Skeletal muscle tissue (tissue), 4 donors: Measurements from ENCODE around the gene CORO2A. TPM values are rescaled to one million over a fixed set of nuclear protein-coding genes. Genes with fewer than 3 reads are reported as not detected.
"Not testable (repeated sequence)": the region's sequence is repeated elsewhere in the genome, so short reads cannot be mapped to it uniquely, and the experiment has no call there.

ENCODE experiments used
- H3K27ac ChIP-seq: one replicate; pipeline ENCODE4 v1.7.0; 2013; ENCODE audit warnings: mild to moderate bottlenecking, low read depth, low read length, inconsistent platforms
- H3K27me3 ChIP-seq, 3 donors: one replicate each; pipeline ENCODE4 v1.7.0; 2013; ENCODE audit warnings: low read length in 3 of 3; ENCODE audit not compliant: control insufficient read depth in 3 of 3, insufficient read depth in 3 of 3
- H3K36me3 ChIP-seq, 3 donors: one replicate each; pipeline ENCODE4 v1.7.0; 2013; ENCODE audit warnings: low read length in 3 of 3; ENCODE audit not compliant: control insufficient read depth in 3 of 3, insufficient read depth in 3 of 3
- H3K4me1 ChIP-seq, 3 donors: one replicate each; pipeline ENCODE4 v1.7.0; 2013; ENCODE audit warnings: low read length in 3 of 3, mild to moderate bottlenecking in 3 of 3; ENCODE audit not compliant: control insufficient read depth in 3 of 3, insufficient read depth in 3 of 3
- H3K4me3 ChIP-seq, 3 donors: one replicate each; pipeline ENCODE4 v1.7.0; 2013; ENCODE audit warnings: low read length in 3 of 3
- H3K9ac ChIP-seq, 3 donors: one replicate each; pipeline ENCODE4 v1.7.0; 2013; ENCODE audit warnings: low read length in 3 of 3, mild to moderate bottlenecking in 3 of 3, moderate library complexity in 2 of 3, low read depth in 1 of 3
- H3K9me3 ChIP-seq, 3 donors: one replicate each; pipeline ENCODE4 v1.7.0; 2013; ENCODE audit warnings: low read length in 3 of 3; ENCODE audit not compliant: control insufficient read depth in 3 of 3
- total RNA-seq: library from RNA; depleted of rRNA; stranded (reverse); fragments of >200 nt; gene quantifications from one replicate; pipeline ENCODE4 v1.2.3, GENCODE V29; 2014
- donor health status: Osteomylitis.

CORO2A gene
- total RNA-seq, 1 donor from 2014 or later = under 0.01 TPM

DNA sequence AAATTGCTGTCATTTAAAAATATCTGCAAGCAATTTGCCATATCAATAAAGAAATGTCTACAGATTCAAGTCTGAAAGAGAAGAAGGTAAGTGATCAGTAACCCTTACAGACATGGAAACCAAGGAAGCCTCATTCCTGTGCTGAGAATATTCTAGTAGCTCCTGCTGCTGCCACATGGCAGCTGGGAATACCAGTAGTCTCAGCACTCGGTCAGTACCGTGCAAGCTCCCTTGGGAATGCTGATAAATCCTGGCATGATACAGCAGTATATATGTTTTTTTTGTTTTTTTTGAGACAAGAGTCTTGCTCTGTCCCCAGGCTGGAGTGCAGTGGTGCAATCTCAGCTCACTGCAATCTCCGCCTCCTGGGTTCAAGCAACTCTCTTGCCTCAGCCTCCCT lies 108.0 kb downstream of the CORO2A start:
- H3K27me3 ChIP-seq = peaks cover 4 to 17% (median 7%) of the 10 kb centered on the region in 3 donors
- H3K9ac ChIP-seq = no peak overlapping the region
- peaks cover 0 to 15% (median 7%) of the 10 kb centered on the region in 3 donors for H3K4me1 ChIP-seq
- no peak overlapping the region for H3K27ac ChIP-seq
- H3K4me3 ChIP-seq = no peak overlapping the region
- peaks cover 5 to 18% (median 15%) of the 10 kb centered on the region in 3 donors for H3K36me3 ChIP-seq
- H3K9me3 ChIP-seq = no peaks in the 10 kb centered on the region

DNA sequence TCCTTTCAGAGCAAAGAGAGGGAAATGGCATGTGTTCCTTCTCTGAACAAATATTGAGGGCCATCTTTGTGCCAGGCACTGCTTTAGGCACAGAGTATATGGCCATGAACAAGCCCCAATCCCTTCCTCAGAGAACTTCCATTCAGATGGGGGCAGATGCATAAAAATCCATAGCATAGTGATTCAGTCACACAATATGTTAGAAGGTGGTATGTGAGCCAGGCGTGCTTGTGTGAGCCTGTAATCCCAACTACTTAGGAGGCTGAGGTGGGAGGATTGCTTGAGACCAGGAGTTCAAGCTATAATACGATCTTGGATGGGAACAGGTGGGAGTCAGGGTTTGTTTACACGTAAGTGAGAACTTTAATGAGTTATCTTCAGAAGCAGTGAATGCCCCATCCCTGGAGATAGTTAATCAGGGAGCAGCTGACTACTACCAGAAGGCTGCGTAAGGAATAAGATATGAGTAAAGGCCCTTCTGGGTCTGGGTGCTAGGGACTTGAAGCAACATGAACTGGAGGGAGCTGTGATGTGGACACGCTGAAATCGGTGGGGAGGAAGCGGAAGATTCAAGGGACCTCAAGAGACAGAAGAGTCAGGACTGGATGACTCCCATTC lies 108.8 kb downstream of the CORO2A start:
- H3K27me3 ChIP-seq = peaks cover 3 to 14% (median 7%) of the 10 kb centered on the region in 3 donors
- peaks cover 5 to 18% (median 15%) of the 10 kb centered on the region in 3 donors for H3K36me3 ChIP-seq
- no peaks in the 10 kb centered on the region for H3K9me3 ChIP-seq
- no peak overlapping the region for H3K27ac ChIP-seq
- no peak overlapping the region for H3K4me3 ChIP-seq
- H3K4me1 ChIP-seq = peaks cover 0 to 15% (median 7%) of the 10 kb centered on the region in 3 donors
- H3K9ac ChIP-seq = no peak overlapping the region

DNA sequence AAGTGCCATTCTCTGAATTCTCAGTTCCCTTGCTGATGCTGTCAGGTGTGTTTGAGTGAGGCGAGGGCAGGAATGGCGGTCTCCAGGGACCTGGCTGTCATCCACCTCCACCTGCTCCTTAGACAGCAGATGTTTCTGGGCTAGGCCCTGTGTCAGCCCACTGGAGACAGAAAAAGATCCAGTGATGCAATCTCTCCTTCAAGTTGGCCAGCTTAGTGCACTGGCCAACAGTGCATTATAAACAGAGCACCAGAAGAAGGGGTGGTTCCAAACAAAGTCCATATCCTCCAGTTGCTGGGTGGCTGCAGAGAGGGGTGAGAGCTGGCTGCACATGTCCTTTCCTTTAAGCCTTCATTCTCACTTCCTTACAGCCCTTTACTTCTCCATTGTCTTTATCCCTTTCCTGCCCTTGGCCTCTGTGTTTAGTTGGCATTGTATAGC lies 109.4 kb downstream of the CORO2A start:
- no peaks in the 10 kb centered on the region for H3K9me3 ChIP-seq
- H3K4me1 ChIP-seq = peaks cover 0 to 15% (median 7%) of the 10 kb centered on the region in 3 donors
- peaks cover 3 to 10% (median 6%) of the 10 kb centered on the region in 3 donors for H3K27me3 ChIP-seq
- H3K9ac ChIP-seq = no peak overlapping the region
- peaks cover 5 to 20% (median 17%) of the 10 kb centered on the region in 3 donors for H3K36me3 ChIP-seq
- no peak overlapping the region for H3K4me3 ChIP-seq
- no peak overlapping the region for H3K27ac ChIP-seq

- Histone ChIP-seq H3K9me3 (no peaks in the 10 kb centered on the region), H3K27ac (peak overlapping the region; percentile 0), H3K9ac (no peak overlapping the region), H3K4me1 (peaks cover 0 to 11% (median 5%) of the 10 kb centered on the region in 3 donors), H3K4me3 (no peak overlapping the region), H3K36me3 (peaks cover 5 to 27% (median 20%) of the 10 kb centered on the region in 3 donors), H3K27me3 (no peaks in the 10 kb centered on the region)
Observed at GRCh38 chr9:98081477-98082219, 110.8 kb downstream of the CORO2A start.

GRCh38 chr9:98080780-98081179 lies 111.7 kb downstream of the CORO2A start:
- Histone ChIP-seq H3K36me3 (peaks cover 5 to 27% (median 20%) of the 10 kb centered on the region in 3 donors), H3K4me1 (peaks cover 0 to 11% (median 5%) of the 10 kb centered on the region in 3 donors), H3K27me3 (no peaks in the 10 kb centered on the region), H3K9ac (no peak overlapping the region), H3K4me3 (no peak overlapping the region), H3K27ac (peak overlapping the region; percentile 0), H3K9me3 (no peaks in the 10 kb centered on the region)

DNA sequence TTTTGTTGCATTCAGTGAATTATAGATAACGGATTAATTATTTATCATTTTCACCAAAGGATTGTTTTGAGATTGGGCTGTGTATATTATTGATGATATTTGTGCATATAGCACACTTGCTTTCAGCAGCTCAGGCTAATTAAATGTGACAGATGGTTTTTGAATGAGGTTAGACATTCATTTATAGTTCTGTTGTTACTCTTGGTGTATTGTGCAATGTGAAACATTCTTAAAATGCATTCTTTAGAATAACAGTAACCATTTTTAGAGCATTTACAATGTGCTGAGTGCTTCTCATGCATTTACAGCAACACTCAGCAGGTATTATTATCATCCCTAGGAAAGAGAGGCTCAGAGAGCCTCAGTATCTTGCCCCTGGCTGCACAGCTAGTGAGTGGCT lies 112.1 kb downstream of the CORO2A start:
- Histone ChIP-seq H3K27ac (no peak overlapping the region), H3K4me1 (peaks cover 1 to 11% (median 5%) of the 10 kb centered on the region in 3 donors), H3K9ac (no peak overlapping the region), H3K4me3 (no peak overlapping the region), H3K36me3 (peaks cover 5 to 27% (median 20%) of the 10 kb centered on the region in 3 donors), H3K9me3 (no peaks in the 10 kb centered on the region), H3K27me3 (no peaks in the 10 kb centered on the region)

GRCh38 chr9:98078895-98079294 lies 113.5 kb downstream of the CORO2A start:
- H3K4me3 ChIP-seq = no peak overlapping the region
- H3K9me3 ChIP-seq = no peaks in the 10 kb centered on the region
- no peaks in the 10 kb centered on the region for H3K27me3 ChIP-seq
- peaks cover 7 to 17% (median 12%) of the 10 kb centered on the region in 3 donors for H3K4me1 ChIP-seq
- H3K9ac ChIP-seq = no peak overlapping the region
- H3K27ac ChIP-seq = no peak overlapping the region
- H3K36me3 ChIP-seq = peaks cover 0 to 24% (median 20%) of the 10 kb centered on the region in 3 donors

- not testable (repeated sequence) for H3K9me3 ChIP-seq, H3K27ac ChIP-seq, H3K27me3 ChIP-seq, H3K9ac ChIP-seq, H3K4me3 ChIP-seq
- Histone ChIP-seq H3K4me1 (peaks cover 7 to 12% (median 9%) of the 10 kb centered on the region in 3 donors), H3K36me3 (peaks cover 0 to 16% (median 16%) of the 10 kb centered on the region in 3 donors)
Observed at GRCh38 chr9:98076514-98076890, 115.9 kb downstream of the CORO2A start.

DNA sequence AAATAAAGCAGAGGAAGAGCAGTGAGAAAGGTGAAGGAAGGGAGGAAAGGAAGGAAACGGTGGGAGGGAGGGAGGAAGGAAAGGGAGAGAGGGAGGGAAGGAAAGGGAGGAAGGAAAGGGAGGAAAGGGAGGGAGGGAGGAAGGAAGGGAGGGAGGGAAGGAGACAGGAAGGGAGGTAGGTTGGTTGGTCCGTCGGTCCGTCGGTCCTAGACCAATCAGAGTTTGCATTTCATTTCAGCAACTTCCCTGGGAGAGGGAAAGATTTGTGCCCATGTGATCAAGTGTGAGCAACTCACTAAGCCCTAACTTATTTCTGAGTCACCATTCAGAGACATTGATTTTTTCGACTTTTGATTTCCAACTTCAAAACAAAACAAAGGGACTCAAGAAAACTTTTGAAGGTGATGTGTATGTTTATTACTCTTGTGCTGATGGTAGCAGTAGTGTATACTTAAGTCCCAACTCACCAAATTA lies 117.1 kb downstream of the CORO2A start:
- Histone ChIP-seq H3K4me1 (peaks cover 6 to 7% (median 6%) of the 10 kb centered on the region in 3 donors), H3K27ac (no peak overlapping the region), H3K9ac (no peak overlapping the region), H3K9me3 (no peaks in the 10 kb centered on the region), H3K36me3 (peaks cover 0 to 8% (median 8%) of the 10 kb centered on the region in 3 donors), H3K27me3 (no peaks in the 10 kb centered on the region), H3K4me3 (no peak overlapping the region)
